IMR-90 (cell line): ENCODE measurements around the gene STIM1.

ENCODE experiments used
- FOS ChIP-seq: fragments of 150-350 bp; IDR thresholded peaks from 2 replicates; pipeline ENCODE4 v1.6.1; 2016; ENCODE audit warnings: low read depth, low read length
- MXI1 ChIP-seq: IDR thresholded peaks from 2 replicates; pipeline ENCODE4 v1.6.1; 2012; ENCODE audit warnings: low read depth, mild to moderate bottlenecking, low read length, moderate library complexity, borderline replicate concordance
- NFE2L2 ChIP-seq: fragments of 150-350 bp; IDR thresholded peaks from 2 replicates; pipeline ENCODE4 v1.6.1; 2016; ENCODE audit warnings: low read depth, mild to moderate bottlenecking, low read length
- POLR2A ChIP-seq: IDR thresholded peaks from 2 replicates; pipeline ENCODE4 v1.6.1; 2012; ENCODE audit warnings: mild to moderate bottlenecking, low read depth, low read length
- RCOR1 ChIP-seq: IDR thresholded peaks from 2 replicates; pipeline ENCODE4 v1.6.1; 2012; ENCODE audit warnings: mild to moderate bottlenecking, low read length, improper control_type of control experiment; ENCODE audit not compliant: insufficient replicate concordance
- RFX5 ChIP-seq: IDR thresholded peaks from 2 replicates; pipeline ENCODE4 v1.8.0; 2012; ENCODE audit warnings: low read depth, mild to moderate bottlenecking, low read length, moderate library complexity
- SMC3 ChIP-seq: fragments of 150-350 bp; IDR thresholded peaks from 2 replicates; pipeline ENCODE4 v1.6.1; 2016; ENCODE audit warnings: low read depth, mild to moderate bottlenecking, antibody characterized with exemption, low read length, moderate library complexity
- USF2 ChIP-seq: fragments of 150-350 bp; IDR thresholded peaks from 2 replicates; pipeline ENCODE4 v1.6.1; 2017; ENCODE audit warnings: mild to moderate bottlenecking, antibody characterized with exemption, low read length, low read depth
- TF ChIP-seq, protein P1 (sequence below): conservative IDR thresholded peaks from 2 replicates; pipeline ENCODE4 v1.5.1; 2012; ENCODE audit warnings: mild to moderate bottlenecking, low read depth, low read length, improper control_type of control experiment

DNA sequence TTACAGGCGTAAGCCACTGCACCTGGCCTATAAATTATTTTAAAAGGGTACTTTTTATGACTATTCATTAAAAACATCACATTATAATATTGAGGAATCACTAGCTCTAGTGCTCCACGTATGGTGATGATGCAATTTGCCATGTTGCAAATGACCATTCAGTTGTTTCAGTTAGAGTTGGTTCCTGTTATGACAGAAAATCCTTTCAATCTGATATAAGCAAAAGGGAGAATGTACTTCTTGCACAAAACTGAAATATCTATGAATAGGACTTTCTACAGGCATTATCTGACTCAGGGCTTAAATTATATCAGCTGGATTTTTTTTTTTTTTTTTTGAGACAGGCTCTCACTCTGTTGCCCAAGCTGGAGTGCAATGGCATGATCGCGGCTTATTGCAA is 193.5 kb downstream of the STIM1 start:
- TF ChIP-seq RFX5 (no peak), SMC3 (no peak), USF2 (no peak), NFE2L2 (no peak), POLR2A (no peak), RCOR1 (no peak), MXI1 (no peak), FOS (no peak)
- TF ChIP-seq, protein P1, sequence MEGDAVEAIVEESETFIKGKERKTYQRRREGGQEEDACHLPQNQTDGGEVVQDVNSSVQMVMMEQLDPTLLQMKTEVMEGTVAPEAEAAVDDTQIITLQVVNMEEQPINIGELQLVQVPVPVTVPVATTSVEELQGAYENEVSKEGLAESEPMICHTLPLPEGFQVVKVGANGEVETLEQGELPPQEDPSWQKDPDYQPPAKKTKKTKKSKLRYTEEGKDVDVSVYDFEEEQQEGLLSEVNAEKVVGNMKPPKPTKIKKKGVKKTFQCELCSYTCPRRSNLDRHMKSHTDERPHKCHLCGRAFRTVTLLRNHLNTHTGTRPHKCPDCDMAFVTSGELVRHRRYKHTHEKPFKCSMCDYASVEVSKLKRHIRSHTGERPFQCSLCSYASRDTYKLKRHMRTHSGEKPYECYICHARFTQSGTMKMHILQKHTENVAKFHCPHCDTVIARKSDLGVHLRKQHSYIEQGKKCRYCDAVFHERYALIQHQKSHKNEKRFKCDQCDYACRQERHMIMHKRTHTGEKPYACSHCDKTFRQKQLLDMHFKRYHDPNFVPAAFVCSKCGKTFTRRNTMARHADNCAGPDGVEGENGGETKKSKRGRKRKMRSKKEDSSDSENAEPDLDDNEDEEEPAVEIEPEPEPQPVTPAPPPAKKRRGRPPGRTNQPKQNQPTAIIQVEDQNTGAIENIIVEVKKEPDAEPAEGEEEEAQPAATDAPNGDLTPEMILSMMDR, result no peak
